SIG-M5 treated with dmso at 0.1 percent for 504 hours (cell line): ENCODE data around the gene LNX2.

Experiments used
- DNase-seq: peaks from one replicate; lab custom pipeline; 2025; ENCODE audit not compliant: unreplicated experiment; lab: John Stamatoyannopoulos, UW

The LNX2 gene

DNA sequence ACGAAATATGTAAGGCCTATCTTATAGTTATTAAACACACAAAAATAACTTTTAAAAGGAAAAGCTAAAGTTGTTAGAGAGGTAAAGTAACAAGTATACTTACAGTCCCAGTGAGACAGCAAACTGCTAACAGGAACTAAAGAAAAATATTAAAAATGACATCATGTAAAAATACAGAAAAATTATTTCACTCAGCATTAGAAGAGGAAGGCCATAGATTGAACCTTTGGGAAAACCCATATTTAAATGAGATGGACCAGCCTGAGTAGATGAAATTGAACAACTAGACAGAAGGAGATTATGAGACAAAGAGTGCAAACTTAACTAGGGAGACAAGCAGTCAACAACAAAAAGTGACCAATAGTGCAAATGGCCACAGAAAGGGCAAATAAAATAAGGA is 49.4 kb downstream of the LNX2 start:
- DNase-seq = no peak

DNA sequence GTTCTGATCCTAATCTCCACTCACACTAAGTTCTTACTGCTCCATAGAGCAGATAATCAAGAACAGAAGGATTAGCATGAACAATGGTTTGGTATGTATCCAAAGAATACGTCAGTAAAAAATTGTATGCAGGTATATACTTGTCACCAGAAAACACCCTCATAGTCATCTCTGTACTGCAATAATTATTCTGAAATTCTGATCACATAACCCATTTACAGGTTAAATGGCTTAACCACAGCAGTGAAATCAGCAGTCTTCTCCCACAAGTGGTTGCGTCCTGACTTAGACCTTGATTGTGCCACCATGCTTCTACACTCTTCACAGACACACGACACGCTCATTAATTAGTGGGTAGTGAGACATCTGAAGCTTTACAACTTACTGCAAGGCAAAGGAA is 50.9 kb downstream of the LNX2 start:
- DNase-seq = no peak

DNA sequence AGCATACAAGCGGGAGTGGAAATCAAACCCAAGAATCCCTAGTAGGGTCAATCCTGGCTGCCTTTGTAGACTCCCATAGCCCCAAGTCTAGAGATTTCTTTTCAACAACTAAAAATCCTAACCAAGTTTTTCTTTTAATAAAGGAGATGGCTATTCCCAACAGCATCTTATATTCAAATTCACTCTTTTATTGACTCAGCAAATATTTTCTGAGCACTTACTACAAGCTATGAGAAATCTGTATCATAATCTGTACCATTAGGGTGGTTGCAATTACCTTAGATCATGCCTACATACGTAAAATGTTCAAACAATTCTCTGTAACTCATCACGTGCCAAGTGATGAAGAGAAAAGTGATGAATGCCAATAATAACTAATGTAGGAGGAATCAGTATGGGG is 54.5 kb downstream of the LNX2 start:
- DNase-seq = no peak

DNA sequence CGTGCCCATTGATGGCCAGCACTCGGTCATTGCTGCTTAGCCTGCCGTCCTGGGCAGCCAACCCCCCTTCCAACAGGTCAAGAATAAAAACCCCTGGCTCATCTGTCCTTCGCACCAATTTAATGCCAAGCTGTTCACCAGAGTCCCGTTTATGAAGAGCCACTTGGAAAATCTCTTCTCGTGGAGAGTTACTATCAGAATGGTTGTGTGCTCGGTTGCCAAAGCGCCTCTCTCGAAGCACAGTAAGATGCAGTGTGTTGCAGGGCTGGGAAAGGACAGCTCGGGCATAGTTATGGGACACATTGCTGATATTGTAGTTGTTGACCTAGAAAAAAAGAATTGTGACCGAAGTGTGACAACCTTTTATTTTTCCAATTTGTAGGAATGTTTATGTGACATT is 57.9 kb downstream of the LNX2 start:
- DNase-seq = no peak

DNA sequence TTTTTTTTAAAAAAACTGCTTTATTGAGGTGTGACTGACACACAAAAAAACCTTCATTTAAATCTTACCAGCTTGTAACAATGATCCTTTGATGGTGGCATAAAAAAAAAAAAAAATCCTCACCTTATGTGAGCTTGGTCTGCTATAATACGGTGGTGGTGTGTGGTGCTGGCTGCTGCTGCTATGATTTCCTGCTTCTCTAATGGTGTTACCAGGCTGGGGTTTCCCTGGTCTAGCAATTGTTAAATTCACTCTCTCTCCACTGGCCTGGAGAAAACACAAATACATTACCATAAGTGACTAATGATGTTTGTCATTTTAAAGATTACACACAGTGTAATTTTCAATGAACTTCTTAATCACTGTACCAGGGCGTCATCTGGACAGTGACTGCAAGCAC is 60.6 kb downstream of the LNX2 start:
- no peak for DNase-seq

DNA sequence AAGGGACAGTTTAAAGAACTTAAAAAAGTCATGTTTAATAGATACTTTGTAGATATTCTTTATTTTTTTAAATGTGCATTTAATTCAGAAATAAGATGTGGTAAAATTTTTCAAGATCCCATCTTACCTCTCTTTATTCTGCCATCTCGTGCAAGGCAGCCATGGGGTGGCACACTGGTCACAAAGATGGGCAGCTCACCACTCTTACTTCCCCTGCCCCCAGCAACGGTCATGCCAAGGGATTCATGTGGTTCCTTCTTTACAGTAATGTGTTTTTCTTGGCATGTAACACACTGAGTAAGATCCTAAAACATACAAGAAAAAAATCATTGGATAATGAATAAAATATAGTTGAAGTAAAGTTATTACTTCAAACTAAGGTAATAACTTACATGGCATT is 64.2 kb downstream of the LNX2 start:
- no peak for DNase-seq

DNA sequence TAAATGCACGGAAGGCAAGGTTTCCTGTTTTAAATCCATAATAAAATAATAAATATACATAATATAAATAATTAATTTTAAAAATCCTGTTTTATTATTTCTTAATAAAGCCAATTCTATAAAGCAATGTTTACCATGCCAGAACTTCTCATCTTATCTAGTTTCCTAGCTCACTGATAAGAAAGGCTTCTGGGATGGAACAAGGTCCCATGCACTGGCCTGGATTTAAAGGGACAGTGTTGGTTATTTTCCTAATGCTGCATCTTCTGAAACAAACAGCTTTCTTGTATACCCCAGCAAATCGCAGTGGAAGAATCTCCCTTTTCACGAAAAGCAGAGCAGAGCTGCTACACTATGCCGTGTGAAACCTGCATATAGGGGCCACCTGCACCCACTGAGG is 68.8 kb downstream of the LNX2 start:
- no peak for DNase-seq

DNA sequence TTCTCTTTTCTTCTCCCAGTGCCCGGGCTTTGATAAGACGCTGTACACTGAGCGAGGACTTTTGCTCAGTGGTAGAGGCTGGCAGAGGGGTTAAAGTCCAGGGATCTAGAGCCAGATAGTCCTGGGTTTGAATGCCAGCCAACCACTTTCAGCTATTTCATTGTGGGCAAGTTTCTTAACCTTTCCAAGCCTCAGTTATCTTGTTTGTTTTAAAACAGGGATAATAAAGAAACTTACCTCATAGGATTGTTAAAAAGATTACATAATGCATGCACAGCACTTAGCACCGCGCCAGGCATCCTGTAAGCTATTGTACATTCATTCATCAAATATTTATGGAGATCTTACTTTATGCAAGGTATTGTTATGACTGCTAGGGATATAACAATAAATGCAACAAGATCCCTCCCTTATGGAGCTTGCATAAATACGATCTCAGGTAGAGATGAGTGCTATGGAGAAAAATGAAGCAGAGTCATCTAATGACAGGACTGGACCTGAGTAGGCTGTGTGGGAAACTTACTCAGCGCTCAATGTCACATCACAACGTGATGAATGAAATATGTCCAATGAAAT is 70.8 kb downstream of the LNX2 start:
- peak; percentile 7 for DNase-seq

DNA sequence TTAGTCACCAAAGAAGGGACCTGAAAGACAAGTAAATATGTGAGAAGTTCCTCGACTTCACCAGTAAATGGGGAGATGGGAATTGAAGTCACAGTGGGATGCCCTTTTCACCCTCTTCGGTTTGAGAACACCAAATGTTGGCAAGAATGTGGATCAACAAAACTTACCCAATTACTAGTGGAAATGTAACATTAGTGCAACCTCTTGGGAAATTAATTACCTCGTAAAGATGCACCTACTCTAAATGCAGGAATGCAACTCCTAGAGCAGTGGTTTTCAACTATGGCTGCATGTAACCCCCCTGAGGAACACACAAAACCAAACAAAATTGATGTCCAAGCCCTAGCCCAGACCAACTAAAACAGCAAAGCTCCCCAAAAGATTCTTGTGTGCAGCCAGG is 78.1 kb downstream of the LNX2 start:
- no peak for DNase-seq

DNA sequence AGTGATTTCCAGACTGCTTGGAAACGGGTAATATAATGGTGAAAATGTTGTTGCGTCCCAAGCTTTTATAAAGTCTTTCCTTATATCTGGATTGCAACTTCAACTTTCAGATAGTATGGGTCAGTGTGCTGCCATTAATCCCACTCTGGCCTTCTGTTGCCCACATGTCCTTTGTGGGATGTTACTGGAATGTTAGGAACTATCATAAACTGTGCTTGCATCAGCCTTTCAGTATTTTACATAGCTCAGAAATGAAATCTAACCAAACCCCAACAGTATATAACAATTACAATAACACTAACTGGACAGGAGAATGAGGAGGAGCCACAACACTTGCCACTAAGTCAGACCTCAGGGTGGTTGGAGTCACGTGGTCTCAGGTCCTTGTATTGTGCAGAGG is 78.9 kb downstream of the LNX2 start:
- no peak for DNase-seq

DNA sequence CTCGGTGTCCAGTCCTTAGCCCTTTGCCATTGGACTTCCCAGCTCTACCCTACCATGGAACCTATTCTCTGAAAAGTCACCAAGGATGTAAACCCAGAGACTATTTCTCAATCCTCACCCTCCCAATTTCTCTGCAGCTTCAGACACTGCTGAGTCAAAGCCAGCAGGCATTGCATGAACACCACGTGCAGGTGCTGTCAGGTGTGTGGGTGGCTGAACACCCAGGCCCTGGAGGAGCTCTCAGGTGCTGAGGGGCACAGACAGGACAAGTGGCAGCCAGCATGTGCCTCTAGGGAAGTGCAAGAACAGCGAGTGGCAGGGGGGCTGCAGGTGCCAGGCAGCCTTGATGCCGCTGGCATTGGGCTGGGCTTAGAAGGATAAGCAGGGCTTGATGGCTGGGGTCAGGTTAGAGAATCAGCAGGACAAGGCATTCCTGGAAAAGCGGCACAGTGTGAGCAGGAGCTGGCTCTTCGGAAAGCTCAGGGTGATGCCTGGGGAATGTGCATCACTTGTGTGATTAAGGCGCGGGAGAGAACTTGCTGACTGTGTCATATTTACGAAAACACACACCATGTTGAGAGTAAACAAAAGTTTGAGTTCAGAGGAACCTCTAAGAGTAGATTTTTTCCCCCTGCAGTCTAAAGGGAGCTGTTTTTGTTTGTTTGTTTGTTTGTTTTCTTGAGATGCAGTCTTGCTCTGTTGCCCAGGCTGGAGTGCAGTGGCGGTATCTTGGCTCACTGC is 83.8 kb downstream of the LNX2 start:
- DNase-seq = no peak

DNA sequence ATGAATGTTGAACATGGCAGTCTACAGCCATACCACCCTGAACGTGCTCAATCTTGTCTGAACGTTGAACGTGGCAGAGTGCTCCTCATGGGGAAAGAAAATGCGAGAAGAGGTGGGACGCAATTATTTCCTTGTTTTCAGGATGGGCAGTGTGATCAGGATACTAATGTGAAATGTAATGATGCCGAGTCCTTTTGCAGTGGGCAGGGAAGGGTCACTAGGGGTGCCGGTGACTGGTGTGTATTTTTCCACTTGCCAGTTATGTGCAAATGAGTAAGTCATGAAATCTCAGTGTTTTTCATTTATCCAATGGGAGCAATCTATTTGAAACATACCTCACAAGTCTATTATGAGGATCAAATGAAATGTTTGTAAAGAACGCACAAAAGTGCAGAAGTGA is 84.8 kb downstream of the LNX2 start:
- no peak for DNase-seq

DNA sequence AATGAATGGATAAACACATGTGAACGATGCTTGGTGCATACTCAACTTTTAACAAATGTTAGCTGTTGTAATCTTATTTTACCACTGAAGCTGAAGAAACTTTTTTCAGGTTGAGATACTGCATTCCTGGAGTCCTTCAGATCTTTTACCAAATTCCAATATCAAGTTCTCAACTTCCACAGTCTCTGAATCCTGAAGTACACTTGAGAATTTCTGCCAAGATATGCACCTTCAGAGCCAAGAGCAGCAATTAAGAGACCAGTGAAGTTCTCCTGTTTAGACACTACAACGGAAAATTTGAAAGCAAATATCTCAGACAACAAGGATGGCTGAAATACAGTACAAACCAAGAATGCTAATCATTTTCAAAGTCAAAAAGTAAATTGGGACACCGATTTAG is 85.3 kb downstream of the LNX2 start:
- no peak for DNase-seq

DNA sequence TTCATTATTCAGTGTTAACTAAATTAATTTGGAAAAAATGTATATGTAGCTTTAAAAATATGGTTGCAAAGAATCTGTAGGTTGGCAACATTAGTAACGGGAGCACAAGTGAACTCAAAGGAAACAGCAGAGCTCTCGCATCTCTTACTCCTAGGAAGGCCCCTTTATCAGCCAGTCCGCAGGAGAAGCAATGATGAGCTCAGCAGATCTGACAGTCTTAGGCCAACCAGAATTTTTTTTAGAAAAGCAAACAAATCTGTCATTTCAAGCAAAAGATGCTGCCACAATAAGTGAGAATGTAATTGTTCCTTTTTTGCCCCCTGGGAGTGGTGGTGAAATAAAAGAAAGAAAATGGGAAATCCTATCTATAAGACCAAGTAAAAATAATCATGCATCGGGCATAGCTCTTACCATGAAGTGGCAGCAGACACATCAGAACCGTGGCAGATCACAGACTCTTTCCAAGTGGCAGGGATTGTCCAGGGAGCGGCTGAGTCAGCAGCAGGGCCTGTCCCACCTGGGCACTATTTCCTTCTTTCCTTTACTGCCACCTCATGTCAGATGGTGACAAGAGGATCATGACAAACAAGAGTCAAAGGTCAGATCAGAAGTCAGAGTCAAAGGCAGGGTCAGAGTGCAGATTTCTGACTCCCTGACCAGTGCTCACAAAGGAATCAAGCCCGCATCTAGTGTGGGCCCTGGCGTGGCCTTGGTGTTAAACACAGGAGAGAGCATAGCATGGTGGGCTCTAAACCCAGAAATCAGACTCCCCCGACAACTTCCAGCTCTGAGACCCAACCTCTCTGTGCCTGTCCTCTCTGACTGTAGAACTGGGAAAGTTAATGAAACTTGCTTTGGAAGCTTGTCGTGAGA is 86.0 kb downstream of the LNX2 start:
- DNase-seq = no peak

DNA sequence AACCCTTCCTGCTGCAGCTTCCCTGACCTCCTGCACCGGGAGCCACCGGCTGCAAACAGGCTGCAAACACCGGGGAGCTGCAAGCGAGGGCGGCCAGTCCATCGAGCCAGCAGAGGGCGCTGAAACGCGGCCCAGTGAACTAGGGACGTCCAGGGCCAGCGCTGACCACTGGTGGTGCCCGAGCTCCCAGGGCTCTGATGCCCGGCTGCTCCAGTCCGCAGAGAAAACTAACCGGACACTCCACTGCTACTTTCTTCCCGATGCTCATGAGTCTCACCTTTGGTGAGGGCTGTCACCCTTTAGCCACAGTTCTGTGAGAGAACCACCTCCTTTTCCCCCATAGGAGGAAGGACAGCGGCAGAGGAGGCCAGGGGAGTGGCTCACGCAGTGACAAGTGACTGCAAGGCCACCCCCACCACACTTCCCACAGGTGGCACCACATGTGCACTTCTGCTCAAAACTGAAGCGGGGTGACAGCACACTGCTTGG is 87.1 kb downstream of the LNX2 start:
- no peak for DNase-seq

DNA sequence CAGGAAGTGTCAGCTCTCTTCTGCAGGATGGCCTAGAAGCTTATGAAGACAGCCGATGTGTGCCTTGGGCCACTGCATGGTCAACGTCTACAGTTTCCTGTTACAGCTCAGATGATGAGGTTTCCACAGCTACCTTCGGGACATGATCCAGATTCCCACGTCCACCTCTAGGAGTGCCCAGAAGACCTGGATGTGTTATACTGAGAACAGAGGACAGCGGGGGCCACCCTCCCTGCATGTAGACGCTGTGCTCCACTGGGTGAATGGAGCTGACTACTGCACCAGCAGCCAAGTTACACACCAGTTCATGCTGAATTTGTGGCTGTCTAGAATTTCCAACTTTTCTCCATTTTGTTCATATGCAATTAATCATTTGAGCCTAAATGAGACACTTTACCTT is 91.4 kb downstream of the LNX2 start:
- no peak for DNase-seq

DNA sequence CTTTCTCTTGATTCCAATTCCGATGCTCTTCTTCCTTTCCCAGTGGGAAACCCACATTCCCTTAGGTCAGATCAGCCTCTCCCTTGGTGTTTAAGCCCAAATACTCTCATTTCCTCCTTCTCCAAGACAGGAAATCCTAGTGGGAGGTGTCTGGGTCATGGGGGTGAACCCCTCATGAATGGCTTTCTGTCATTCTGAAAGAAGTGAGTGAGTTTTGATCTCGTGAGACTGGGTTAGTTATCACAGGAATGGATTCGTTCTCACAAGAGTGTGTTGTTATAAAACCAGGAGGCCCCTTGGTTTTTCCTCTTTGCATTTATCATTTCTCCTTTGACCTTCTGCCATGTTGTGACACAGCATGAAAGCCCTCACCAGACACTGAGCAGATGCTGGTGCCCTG is 93.8 kb downstream of the LNX2 start:
- no peak for DNase-seq

DNA sequence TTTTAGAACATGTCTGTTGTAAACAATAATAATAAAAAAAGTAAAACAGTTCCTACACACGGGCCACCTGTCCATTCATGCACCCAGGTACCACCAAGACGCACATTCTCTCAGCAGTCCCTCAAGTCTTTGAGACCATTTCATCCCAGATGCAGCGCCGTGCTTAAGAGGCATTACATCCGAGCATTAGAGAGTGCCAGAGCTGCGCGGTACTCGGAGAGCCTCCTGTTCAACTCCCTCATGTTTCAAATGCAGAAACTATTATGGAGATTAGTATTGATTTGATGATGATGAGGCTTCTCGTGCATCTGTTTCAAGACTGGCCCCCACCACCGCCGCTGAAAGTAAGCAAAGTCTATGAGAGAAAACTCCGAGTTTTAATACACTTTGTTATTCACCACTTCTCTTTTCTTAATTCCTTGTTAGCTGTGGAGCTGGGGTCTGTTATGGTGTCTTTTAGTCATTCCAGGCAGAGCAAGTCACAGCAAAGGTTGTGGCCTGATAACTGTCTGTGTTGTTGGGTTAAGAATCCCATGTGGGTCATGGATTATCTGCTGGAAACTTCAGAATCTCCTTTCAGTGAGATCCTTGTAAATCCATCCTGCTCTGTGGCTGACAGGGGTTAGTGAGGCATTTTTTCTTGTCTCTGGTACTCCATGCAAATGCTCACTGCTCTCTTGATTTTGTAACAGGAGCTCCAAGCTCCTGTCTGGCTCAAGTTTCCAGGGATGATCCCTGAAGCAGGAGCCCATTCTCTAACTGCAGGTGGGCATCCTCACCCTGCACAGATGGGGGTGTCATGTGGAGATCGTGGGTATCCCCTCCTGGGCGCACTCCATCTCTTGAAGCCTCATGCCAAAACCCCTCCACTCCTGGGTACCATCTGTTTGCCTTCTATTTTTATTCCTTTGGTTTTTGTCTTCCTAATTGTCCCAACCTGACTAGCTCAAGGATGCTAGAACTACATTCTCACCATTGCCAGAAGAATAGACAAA is 95.1 kb downstream of the LNX2 start:
- no peak for DNase-seq

DNA sequence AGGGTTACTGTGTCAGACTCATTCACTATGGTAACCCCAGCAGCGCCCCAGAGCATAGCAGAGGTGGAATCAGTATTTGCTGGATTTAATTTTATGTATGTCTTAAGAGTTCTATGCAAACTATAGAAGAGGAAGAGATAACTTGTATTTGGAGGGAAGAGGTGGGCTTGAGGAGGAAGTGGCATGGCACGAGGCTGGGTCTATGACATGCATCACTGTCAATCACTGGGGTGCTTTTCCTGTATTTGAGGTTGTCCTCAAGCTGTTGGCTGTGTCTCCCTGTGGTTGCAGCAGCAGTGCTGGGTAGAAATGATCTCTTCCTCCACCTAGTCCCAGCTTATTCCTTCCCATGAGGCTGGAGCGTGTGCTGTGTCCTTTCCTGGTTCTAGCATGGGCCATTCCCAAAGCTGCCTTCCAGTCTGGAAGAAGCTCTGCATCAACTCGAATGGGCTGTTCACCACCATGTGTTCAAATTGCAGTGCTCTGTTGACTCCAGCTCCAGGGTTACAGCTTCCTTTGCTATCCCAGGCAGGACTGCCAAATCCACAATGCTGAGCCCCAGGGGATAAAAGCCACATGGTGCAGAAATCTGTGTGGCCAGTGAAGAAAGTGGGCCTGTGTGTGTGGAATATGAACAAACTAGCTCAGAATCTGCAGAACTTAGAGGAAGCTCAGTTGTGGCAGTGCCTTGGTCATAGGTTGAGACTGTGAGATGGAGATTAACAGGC is 96.8 kb downstream of the LNX2 start:
- DNase-seq = peak; percentile 10

DNA sequence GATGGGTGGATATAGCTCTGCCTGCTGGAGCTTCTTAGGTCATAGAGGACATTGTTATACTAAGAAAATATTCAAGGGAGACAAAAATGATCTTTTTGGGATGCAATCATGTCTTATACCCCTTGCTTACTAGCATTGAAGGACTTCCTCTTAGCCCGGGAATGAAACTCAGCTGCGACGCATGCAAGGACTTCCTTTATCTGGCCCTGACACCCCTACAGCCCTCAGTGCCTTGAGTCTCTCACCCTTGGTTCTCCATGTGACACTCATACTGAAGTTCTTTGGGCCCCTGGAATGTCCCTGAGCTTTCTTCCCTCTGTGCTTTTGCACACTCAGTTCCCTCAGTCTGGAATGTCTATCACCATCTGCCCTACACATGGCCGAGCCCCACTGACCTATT is 97.5 kb downstream of the LNX2 start:
- DNase-seq = peak; percentile 70
